ENCODE measurements around the gene SETD3.

SETD3 gene

DNA sequence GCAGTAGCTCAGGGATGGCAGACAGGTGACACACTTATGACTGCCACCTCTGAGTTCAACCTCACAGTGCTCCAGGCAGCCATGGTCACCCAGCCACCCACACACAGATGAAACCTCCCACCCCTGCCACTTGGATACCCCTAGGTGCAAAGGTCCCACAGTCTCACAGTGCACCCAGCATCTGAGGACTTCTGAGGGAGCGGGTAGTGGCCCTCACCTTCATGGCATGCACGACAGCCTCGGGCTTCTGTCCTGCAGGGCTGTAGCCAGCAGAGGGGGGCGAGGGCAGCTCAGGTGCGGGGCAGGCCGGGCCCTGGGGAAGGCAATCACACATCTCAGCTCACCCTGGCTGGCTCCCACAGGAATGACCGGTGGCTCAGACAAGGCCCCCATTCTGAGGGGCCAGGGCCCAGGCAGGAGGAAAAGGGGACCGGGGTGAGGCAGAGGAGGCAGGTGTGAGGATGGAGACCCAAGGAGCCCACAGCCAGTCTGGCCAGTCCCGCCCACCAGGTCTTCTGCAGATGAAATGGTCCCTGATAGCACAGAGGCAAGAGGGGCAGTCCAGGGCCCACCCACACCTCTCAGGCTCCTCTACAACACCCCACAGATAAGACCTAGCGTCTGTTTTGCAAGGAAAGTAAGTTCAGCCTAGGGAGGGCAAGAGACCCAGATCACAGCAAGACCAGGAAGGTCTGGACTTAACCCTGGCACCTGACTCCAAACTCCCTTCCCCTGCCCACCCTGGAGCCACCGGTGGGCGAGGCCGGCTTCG lies 36.4 kb upstream of the SETD3 start:
- no peak for DNase-seq (ENCODE audit: low read depth)

DNA sequence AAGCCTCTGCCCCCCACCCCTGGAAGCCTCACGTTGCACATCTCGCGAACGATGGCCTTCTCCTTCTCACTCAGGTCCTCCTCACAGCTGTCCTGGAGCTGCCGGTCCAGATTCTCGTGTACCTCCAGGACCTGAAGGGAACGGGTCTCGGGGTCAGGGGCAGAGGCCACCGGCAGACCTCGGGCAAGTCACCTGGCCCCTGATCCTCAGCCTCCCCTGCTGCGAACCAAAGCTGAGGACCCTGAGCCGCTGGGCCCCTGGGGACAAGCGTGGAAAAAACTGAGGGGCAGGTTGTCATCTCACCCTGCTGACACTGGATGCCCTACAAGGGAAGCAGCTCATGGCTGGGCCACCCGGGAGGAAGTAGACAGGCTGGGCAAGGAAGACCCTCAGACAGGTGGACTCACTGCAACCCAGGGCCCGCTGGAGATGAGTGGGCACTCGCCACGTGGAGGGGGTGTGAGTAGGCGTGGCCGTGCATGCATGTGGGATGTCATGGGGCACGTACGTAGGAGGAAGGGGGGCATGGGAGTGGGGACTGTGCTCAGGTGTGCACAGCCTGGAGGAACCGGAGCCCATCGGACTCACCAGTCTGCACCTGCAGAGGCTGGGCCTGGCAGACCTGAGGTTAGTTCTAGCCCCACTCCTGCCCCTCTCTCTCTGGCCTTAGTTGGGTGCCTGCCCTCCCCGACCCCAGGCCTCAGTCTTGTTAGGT lies 35.7 kb upstream of the SETD3 start:
- DNase-seq (ENCODE audit: low read depth) = no peak

DNA sequence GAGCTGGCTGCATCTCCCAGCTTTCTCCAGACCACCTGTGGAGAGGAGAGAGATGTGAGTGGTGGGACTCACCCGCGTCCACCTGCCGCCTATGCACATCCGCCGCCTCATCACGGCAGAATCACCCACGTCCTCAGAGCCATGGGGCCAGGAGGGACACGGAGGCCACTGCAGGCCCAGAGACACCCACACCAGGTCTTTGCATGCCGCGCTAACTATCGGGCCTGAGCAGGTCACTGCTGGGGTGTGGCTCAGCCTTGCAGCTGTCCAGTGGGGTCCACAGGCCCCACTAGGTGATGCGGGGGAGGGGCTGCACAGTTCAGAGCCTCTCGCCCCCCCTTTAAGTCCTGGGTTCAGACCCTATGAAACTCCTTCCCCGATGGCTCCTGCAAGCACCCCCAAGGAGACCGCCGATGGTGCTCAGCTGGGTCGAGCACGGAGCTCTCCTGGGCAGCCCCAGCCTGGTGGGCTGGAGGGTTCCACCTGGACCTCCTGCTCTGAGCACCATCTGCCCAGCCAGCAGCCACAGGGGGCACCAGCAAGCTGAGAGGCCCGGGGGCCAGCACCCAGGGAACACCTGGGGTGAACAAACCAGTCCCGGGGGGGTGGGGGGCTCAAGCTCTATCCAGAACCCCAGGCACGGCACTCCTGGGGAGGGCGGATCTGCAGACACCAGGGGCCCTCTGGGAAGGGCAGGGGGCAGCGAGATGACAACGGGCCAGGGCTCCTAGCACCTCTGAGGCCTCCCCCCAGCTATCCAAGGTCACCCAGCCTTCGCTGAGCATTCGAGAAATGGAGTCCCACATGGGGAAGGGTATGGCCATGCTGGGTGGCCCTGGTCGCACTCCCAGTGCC lies 34.9 kb upstream of the SETD3 start:
- no peak for DNase-seq (ENCODE audit: low read depth)

DNA sequence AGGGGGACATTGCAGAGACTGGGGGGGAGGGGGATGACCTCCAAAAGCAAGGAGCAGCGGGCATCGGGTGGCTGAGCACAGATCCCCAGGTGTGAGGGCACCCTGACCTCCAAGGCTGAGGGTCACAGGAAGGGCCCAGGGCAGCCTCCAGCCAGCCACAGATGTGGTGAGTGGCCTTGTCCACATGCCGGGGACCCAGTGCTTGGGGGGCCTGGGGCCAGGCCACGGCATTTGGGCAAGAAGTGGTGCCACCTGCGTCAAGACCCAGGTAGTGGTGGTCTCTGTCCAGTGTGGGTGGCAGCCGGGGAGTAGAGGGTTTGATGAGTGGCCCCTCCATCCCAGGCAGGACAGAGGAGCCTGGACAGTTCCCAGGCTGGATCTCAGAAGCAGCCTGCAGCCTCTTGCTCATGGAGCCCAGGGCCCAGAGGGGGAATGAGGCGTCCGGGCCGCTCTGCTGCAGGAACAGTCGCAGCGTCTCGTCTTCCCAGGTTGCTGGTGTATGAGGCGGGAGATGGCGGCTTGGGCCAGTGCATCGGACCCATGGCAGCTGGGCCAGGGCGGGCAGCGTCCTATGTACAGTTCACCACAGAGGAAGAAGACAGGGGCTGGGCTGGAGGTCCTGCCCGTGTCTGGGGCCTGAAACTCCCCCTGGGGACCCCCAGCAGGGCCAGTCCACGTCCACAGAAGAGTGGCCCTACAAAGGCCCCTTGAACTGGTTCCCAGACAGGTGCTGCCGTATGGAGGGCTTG lies 34.1 kb upstream of the SETD3 start:
- DNase-seq (ENCODE audit: low read depth) = no peak

DNA sequence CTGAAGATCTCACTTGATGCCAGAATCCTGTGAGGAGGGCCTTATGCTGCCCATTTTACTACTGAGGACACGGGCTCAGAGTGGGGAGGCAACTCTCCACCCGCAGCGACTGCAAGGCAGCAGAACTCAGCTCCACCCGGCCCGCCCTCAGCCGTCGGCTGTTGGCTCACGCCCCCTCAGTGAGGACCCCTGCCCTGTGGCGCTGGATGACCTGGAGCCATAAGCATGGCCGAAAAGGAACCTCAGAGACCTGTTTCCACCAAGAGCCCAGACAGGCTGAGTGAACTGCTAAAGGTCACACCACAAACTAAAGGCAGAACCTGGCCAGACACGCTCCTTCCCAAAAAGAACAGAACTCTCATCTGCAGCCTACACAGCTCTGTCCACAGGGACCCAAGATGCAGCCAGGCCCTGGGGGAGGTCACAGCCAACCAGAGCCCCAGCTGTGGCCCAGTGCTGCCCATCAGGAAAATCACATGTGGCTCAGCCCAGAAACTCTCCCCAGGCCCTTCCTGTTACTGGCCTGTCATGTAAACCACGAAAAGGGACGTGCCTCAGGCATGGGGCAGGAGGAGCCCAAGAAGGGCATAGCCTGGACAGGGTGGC lies 33.4 kb upstream of the SETD3 start:
- DNase-seq (ENCODE audit: low read depth) = no peak

DNA sequence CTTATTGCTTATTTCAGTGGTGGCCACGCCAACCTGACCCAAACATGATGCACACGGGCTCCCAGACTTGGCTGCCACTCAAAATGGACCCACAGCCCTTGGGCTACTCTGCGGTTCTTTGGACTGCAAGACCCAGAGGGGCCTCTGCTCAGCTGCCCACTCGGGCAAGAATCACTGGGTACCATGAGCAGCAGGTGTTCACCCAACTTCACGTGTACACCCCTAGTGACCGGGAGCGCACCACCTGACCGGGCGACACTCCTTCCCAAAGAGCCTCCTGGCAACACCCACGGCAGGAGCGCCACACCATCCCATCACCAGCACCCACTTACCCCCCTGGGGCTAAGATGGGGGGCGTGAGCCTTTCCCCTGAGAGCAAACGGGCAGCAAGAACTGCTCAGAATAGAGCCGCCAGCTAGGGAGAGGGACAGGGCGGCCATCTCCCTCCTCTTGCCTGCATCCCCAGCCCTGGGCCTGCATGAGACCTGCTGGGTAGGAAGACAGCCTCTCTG lies 32.6 kb upstream of the SETD3 start:
- DNase-seq (ENCODE audit: low read depth) = no peak

DNA sequence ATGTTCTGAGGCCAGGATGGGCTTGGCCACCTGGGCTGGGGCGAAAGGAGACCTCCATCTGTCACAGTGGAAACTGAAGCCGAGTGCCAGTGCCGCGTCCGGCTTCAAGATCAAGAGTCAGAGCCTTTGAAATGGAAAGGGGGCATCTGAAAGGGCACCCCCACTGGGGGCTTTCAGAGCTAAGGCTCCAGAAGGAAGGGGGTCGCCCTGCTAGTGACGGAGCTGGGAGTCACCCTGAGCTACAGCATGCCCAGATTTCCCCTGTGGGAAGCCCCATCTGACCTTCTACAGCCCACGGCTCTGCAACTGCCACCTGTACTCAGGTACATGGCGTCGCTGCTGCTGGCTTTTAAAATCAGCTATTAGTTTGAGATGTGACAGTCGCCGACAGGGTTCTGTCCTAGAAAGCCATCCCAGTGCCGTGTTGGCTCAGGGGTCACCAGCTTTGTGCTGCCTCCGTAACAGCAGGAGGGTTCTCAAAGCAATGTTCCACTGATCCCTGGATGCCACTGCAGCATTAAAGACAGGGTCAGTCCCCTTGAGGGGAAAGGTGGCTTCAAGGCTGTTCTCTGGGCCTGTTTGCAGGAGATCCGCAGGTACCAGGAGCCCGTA lies 32.0 kb upstream of the SETD3 start:
- DNase-seq (ENCODE audit: low read depth) = no peak

DNA sequence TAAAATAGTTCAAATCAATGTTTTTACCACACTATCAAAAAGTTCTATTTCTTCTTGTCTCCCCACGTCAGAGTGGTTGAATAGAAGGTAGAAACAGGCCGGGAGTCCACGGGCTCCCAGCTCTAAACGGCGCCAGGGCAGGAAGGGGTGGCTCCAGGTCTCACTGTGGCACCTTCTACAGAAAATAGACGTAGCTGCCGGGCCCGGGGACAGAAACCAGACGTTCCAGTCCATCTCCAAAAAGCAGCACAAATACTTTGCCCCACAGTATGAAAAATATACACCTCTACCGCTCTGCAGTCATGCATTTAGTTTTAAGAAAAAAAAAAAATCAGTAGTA lies 31.4 kb upstream of the SETD3 start:
- DNase-seq (ENCODE audit: low read depth) = no peak

DNA sequence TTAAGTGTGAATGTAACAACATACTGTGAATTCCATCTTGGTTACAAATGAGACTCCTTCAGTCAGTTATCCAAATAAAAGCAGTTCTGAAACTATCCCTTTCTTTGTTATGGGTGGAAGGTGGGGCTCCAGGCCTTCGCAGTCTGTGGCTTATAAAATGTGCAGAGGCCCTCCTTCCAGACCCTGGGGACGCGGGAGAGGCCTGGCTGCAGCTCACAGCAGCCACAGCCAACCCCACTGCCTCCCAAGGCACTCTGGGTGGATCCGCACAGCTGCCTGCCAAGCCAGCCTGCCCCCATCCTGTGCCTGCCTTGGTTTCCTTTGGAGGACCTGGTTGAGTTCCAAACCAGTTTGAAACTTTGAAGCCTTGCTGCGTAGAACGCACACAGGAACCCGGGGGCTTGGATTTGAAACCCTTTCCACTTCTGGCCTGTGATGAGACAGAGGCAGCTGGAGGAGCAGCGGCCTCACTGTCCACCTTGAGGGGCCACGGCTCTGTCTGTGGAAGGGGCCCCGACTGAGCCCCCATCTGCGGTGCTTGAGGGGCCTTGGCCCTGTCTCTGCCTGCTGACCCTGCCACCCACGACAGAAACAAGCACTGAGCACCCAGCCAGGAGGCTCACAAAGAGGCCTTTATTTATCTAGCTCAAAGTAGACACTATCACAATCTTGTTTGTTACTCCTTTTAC lies 30.9 kb upstream of the SETD3 start:
- DNase-seq (ENCODE audit: low read depth) = peak; percentile 44

DNA sequence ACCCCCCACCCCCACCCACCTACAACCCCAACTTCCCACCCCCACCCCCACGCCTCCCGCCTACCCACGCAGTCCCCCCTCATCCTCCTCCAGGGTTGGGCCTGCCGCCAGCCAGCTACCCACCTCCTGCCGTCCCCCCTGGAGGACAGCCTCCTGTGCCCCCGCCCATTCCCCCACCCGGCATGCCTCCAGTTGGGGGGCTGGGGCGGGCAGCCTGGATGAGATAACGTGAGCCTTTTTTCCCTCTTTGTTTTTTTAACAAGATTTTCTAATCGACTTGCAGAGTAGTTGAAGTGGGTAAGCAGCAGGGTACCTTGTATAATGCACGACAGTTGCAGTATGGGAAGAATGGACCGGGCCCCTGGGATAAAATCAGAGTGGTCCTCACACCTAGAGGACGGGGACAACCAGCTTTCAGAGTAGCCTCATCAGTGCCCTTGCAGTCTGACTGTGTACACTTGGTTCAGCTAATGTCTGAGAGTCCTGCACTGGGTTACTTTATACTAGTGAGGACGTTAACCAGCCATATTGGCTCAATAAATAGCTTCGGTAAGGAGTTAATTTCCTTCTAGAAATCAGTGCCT lies 30.0 kb upstream of the SETD3 start:
- no peak for DNase-seq (ENCODE audit: low read depth)

DNA sequence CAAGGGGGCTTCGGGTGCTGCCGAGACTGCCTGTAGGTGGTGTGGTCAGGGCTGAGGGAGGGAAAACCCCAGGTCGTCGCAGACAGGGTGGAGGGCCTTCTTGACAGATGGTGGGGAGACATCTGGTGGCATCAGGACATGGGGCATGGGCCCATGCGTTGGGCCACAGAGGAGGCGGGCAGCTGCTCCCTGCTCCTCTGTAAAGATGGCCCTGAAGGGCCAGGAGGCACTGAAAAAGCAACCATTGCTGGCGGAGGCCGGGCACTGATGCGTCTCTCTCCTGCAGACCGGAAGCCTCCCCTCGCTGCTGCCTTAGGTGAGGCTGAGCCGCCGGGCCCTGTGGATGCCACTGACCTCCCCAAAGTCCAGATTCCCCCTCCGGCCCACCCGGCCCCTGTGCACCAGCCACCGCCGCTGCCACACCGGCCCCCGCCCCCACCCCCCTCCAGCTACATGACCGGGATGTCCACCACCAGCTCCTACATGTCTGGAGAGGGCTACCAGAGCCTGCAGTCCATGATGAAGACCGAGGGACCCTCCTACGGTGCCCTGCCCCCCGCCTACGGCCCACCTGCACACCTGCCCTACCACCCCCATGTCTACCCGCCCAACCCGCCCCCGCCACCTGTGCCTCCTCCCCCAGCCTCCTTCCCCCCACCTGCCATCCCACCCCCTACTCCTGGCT lies 29.4 kb upstream of the SETD3 start:
- DNase-seq (ENCODE audit: low read depth) = no peak

DNA sequence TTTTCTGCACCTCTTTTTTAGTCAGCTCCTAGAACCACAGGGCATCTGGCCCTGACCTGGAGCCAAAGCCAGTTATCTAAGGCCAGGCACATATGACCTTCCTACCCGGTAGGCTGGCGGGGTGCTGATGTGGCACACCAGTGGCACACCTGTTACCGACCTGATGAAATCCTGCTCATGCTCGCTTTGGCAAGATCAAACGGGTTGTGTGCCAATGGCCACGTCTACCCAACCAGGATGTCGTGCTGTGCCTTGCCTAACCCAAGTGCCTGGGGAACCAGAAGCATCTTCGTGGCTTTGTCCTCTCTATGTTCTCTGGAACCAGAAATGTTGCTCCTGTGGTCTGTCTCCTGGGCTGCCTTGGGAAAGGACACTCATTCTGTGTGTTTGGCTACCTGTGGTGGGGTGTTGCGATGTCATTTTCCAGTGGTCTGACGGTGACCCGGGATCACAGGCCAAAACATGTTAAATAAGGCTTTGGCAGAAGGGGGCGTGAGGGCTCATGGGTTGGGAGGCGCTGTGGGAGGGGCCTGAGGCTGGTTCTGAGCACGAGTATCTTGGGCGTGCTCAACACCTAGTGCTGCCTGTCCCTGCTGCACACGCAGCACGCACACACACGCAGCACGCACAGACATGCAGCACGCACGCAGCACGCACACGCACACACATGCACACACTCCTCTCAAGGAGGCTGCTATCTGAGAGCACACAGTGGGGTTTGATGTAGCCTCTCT lies 28.4 kb upstream of the SETD3 start:
- DNase-seq (ENCODE audit: low read depth) = no peak

DNA sequence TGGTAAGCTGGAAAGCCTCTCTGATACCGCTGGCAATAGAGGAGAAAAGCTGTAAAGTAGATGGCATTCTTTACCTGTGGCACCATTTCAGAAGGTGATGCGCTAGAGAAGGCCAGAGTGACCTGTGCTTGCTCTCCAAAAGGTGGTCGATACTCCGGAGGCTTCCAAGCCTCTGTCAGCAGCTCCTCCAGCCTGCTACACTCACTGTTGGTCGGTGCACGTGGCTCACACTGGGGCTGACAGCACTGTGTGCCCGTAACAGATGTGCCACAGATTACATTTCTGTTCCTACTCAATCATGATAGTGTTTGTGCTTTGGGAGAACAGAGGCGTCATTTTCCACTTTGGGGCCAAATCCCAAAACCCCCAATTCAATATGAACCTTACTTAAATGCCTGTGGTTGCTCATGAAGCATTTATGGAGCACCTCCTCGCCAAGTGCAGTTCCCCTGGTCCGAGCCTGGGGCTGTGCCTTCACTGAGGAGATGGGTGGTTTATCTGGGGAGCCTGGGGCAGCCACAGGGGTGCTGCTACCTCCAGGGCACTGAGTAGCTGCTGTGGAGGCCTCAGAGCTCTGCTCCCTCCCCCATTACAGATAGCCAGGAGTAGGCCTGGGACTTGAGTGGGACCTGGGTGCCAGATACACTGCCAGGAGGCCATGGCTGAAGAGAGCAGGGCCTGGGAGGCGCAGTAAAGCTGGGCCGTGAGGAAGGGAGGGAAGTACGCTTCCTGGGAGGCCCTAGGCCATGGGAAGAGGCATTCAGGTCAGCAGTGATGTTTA lies 27.4 kb upstream of the SETD3 start:
- no peak for DNase-seq (ENCODE audit: low read depth)

DNA sequence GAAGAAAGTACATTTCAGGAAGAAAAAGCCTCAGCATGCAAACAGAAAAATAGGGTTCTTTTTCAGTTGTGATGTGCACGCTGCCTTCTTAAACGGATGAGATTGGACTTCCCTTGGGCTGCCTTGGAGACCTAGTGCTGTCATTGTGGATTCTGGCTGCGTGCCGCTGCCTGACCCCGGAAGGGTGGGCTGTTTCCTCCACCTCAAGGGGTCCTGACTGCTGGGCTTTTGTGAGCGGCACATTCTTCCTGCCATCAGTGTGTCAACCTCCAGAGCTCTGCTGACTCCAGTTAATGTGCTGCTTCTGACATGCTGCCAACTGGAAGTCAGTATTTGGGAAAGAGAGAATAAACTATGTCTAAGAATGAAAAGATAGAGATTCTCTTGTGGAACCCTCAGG lies 25.6 kb upstream of the SETD3 start:
- no peak for DNase-seq (ENCODE audit: low read depth)

DNA sequence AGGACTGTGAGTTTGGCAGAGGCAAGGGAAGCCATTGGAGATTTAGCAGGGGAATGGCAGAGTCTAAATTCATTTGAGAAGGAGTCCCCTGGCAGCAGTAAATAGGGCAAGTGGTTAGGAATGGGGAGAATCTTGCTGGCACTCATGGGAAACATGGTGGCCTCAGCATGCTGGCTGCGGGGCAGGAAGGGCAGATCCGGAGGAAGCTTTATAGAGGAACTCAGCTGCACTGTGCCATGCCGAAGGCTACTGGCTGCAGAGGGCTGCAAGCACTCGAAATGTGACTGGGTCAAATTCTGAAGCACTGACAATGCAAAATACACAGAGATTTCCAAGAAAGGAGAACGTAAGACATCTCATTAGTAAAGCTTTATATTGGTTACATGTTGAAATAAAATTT lies 24.4 kb upstream of the SETD3 start:
- no peak for DNase-seq (ENCODE audit: low read depth)

DNA sequence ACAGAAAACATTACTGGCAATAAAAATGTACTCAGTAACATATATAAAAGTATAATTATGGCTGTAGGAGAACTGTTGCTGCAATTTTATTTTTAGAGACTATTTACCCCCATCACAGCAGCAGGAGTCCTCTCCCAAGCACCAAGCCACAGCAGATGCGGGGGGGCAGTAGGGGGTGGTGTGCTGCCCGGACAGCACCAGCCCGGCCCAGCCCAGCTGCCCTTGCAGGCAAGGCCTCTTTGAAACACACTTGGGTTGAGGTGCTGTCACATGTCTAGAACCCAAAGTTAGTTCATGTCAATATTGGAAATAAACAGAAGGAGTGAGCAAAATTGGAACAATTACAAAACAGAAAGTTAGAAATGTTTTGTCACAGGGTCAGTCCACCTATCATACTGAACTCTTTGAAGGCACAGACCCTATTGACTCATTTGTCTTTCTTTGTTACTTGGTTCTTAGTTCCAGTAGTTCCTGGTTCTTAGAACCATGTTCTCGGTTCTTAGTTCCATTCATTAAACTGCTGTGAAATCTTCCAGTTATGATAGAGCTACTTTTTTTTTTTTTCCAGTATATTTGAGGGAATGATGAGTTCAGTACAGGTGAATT lies 23.3 kb upstream of the SETD3 start:
- no peak for DNase-seq (ENCODE audit: low read depth)

DNA sequence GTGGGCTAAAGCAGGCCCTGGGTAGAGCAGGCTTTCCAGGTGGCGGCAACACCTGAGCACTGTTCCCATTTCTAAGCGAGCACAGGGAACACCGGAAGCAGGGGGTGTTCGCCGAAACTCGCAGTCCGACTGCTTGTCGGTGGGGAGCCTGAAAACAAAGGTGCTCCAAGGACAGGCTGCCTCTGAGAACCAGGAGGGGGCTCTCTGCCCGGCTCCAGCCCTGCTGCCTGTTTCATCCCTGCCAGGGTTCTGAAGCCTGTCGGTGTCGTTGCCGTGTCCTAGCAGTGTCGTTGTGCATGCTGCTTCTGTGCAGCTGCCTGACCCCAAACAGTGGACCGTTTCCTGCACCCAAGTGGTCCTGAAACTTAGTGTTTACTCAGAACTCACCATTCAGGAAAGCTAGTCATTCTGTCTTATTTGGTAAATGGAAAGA lies 22.3 kb upstream of the SETD3 start:
- no peak for DNase-seq (ENCODE audit: low read depth)

DNA sequence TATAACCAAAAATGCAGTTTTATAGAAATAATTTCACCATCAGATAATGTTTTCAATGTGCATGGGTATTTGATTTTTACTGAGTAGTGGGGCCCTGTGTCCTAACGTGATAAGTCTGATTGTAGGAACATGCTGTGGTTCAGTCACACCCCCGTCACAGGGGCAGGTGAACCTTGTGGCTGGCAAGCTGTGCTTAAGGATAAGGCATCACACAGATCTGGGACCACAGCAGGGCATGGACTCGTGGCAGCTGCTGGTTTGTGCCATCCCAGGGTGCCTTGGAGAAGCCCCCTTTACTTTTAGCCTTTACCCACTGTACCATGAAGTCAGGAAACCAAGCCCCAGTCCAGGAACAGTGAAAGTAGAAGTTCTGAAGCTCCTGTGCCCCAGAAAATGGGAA lies 17.2 kb upstream of the SETD3 start:
- no peak for DNase-seq (ENCODE audit: low read depth)

Measured in stromal cell of bone marrow (primary cell).